Central memory CD4-positive, alpha-beta T cell (primary cell): Measurements from ENCODE around the gene TMED8.
"Not testable (repeated sequence)": the region's sequence is repeated elsewhere in the genome, so short reads cannot be mapped to it uniquely, and the experiment has no call there.

Experiments used
- DNase-seq: peaks from one replicate; pipeline ENCODE4 v3.0.0; 2022

The TMED8 gene

DNA sequence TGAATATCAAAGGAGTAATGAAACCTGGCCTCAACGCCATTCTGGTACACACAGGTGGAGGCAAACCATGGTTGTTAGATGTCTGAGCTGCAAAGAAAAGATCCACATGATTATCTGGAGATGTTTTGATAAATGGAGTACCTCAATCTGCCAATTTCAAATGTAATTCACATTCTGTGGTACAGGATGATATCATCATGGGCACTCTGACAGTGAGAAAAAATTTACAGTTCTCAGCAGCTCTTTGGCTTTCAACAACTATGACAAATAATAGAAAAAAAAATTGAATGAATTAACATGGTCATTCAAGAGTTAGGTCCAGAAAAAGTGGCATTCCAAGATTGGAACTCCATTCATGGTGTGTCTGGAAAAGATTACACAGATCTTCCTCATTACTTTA is 17.3 kb downstream of the TMED8 start:
- no peak for DNase-seq

DNA sequence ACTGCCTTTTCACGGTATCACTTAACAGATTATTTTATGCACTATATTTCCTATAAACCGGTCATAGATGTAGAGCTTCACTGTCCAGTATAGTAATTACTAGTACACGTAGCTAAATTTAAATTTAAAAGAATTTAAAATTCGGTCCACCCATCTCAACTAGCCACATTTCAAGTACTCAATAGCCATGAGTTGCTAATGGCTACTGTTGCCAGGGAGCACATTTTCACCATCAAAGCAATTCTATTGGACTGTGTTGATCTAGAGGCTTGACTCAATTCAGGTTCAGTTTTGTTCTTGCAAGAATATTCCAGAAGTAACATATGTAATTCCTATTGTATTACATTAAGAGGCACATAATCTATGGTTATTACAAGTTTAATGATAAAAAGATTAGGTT is 20.0 kb downstream of the TMED8 start:
- no peak for DNase-seq

DNA sequence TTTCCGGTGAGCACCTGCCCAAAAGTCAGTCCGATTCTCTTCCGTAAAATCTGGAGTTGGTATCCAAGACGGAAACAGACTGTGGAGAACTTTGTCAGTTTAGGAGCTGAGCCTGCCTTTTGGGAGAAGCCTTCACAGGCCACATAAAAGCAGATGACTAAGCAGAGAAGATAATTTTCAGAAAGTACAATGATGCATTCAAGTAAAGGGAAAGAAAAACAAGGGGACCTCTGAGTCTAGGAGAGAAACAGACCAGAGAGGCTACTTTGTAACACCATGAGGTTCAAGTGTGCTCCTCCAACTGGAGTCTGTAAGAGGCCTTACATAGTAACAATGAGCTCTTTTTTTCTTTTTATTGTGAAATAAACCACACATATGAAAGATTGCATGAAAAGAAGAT is 21.1 kb downstream of the TMED8 start:
- no peak for DNase-seq

DNA sequence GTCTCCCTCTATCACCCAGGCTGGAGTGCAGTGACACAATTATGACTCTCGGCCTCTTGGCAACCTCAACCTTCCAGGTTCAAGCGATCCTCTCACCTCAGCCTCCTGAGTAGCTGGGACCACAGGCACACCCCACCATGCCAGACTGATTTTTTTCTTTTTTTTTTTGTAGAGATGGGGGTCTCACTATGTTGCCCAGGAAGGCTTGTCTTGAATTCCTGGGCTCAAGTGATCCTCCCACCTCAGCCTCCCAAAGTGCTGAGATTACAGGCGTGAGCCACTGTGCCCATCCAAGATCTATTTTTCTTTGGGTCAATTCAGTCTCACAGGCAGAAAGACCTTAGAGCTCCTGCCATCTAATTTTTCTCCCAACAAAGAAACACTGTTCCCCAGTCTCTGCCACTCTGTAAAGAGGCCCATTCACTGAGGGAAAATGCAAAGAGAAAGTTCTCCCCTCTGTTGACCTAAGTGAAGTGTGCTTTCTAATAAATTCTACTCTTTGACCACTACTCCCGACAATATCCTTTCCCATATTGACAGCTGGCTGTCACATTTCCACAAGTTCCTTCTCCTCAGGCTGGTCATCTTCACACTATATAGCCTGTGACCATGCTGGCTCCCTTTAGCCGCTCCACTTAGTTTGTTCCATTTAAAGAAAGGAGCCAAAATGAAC is 23.3 kb downstream of the TMED8 start:
- DNase-seq, result no peak

DNA sequence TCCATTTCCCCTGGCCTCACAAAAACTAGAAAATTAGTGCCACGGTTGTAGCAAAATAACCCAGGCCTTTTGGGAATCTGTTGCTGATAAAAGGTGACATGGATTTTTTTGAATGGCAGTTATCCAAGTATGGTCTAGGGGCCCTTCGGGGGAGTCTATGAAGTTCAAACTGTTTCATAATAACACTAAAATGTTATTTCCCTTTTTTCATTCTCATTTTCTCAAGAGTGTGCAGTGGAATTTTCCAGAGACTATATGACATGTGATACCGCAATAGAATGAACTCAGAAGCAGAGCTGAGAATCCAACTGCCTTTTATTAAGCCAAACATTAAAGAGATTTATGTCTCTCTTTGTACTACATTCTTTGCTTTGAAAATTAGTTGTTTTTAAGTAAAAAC is 29.1 kb downstream of the TMED8 start:
- DNase-seq, result no peak

DNA sequence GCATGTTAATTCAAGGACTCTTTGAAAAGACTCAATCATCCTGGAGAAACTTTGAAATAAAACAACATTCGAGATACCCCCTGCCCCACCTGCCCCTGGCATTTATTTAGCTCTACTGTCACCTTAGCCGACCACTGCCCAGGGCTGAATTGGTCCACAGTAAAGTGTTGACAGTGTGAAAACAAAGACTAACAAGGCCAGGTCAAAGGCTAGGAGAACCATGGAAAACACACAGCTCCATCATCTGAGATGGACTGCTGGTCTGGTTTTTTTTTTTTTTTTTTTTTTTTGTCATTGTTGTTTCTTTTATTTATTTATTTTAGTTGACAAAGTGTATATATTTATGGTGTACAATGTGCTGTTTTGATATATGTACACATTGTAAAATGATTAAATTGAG is 30.4 kb downstream of the TMED8 start:
- DNase-seq, result no peak

DNA sequence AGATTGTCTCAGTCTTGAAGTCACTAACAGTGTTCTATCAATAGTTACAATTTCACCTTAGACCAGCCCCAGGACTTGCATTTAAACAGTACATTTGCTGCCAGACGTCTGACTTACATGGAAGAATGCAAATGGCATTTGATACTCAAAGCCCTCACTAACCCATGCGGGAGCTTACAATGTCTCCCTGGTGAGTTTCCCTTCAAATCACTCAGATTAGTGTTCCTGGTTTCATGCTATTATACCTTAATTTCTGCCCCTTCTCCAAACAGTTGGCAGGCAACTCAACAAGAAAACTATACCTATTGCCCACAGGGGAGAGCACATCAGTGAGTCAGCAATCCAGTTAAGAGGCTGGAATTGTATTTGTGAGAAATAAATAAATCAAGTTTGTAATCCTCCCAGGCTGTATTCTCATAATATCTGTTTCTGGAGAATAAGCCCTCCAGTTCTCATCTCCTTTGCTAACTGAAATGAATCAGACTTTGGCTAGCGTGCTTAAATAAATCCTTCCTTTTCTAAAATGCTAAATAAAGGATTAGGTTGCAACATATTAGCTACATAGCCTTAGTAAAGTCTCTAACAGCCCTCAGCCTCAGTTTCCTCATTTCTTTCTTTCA is 32.4 kb downstream of the TMED8 start:
- no peak for DNase-seq

DNA sequence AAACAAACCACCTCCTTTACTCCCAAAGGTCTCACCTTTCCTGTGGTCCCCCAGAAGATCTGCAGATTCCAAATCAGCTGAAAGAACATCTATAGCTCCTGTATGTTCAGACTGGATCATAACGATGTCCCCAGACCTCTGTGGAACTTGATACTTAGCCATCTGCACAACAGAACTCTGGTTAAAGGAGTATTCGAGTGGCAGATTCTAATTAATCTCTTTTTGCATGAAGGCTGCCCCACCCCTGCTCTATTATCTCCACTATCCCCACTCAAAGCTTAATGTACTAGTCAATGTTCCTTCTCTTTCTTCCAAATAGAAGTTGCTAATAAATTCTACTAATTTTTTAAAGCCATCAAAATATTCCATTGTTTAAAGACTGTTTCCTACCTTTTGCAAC is 33.2 kb downstream of the TMED8 start:
- DNase-seq, result no peak

DNA sequence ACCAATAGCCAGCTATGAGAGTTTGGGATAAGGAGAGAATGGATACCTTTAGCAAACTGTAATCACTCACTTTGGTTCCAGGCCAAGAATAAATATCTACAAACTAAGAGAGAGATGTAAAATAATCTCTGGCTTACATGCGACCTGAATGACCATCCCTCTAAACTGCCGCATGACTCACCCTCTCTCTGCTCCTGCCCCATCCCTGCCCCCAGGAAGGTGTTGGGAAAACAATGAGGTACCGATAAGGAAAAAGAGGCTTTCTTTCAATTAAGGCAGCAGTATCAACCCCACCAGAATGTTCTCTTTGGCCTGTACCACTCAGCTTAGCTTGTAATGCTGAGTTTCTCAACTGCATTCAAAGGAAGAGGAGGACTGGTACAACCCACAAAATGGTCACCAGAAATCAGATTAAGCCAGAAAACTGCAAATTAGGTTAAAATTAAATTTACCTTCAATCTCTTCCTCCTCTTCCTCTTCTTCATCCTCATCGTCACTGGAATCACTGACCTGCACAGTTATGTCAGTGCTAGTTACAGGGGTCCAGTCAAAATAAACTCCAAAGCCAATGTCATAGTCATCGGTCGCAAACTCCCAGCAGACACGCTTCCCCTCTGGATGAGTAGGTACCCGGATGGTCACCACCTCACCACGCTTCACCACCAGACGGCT is 34.0 kb downstream of the TMED8 start:
- DNase-seq, result no peak

DNA sequence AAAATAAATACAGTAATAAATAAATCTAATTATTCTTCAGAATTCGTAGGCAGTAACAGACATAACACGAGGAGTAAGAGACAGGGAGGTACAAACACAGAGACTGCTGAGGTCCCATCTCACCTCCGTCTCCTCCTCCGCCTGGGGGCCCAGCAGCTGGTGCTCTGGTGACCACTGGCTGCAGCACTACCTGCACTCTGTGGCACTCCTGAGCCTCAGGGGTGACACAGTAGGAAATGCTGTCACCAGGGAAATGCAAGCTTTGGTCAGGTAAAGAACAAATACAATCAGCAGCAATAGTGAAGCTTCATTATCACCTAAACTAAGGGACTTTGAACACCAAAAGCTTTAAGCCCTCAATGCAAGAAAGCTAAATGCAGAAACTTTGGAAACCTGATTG is 36.5 kb downstream of the TMED8 start:
- no peak for DNase-seq

DNA sequence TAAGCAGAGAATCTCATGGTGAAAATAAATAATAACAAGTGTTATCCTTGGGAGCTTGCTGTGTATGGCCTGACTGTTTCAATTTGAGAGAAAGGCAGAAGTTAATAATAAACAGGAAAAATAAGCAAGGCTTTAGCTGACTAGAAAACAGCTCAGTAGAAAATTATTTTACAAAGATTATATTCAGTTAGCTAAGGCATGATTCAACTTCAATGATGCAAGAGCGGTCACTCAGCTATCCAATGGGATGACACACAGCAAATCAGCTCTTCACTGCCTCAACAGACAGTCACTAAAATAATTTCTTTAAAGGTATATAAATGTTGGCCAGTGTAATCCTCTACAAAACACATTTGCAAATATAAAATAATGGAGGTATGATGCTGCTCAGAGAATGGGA is 37.5 kb downstream of the TMED8 start:
- no peak for DNase-seq

DNA sequence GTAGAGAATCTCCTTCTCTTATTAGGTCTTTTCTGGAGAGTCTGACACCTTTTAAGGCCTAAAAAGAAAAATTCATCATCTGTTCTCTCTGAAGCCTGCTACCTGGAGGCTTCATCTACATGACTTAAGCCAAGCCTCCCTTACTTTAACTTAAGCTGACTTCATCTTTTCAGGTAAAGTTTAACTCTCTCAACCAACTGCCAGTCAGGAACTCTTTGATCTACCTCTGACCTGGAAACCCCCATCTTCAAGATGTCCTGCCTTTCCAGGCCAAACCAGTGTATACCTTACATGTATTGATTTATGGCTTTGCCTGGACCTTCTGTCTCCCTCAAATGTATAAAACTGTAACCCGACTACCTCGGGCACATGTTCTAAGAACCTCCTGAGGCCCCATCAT is 38.6 kb downstream of the TMED8 start:
- no peak for DNase-seq

DNA sequence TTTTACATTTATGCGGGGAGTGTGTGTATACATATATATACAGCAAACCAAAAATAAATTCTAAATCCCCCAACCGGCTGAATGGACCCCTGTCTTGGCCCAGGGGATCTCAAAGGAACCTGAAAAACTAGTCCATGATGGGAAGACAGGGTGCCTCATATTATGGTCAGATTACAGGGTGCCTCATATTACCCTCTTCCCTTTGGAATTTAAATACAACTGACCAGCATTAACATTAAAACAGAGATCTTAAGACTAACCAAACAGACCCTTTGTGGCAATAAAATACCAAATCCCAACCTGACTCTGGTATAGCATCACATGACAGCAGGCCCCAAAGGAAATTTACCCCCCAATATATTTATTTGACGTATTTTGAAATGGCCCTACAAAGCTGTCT is 39.0 kb downstream of the TMED8 start:
- DNase-seq, result no peak

DNA sequence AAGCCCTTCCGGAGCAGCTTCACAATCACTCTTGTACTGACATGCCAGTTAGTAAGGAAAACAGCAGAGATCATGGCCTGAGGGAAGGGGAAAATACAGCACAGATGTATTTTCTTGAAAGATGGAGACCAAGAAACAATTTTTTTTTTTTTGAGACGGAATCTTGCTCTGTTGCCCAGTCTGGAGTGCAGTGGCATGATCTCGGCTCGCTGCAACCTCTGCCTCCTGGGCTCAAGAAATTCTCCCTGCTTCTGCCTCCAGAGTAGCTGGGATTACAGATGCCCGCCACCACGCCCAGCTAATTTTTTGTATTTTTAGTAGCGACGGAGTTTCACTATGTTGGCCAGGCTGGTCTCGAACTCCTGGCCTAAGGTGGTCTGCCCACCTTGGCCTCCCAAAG is 39.6 kb downstream of the TMED8 start:
- not testable (repeated sequence) for DNase-seq

DNA sequence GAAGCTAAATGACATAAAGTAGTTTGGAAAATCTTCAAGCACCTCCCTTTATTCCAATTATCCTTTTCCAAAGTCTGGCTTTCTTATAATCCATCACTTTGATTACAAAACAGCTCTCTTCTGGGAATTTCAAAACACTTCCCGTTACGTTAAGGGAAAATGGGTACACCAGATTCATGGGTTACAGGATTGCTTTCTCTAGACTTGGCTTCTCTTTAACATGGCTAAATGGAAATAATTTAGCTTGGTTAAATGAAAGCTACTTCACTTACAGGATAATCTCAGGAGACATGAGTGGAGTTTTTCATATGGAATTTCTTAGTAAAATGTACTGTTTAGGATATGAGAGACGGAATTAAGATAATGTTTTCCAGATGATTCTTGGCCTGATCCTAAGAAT is 41.3 kb downstream of the TMED8 start:
- DNase-seq, result no peak

DNA sequence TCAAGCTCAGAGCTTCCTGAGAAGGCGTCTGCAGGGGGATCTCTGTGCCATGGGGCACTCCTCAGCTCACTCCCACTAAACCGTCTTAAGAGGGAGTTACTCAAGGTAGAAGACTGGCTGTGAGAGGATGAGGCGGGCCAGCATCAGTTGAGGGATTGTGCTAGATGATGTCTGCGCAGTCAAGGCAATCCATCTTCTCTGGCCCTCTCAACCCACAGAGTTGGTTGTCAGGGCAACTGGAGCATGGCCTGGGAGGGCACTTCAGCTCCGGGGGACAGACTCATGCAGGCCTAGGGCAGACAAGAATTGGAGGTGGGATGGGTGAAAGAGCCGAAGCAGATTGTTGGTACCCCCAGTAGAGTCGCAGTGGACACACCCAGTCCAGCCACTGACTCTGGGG is 47.0 kb downstream of the TMED8 start:
- DNase-seq, result no peak

DNA sequence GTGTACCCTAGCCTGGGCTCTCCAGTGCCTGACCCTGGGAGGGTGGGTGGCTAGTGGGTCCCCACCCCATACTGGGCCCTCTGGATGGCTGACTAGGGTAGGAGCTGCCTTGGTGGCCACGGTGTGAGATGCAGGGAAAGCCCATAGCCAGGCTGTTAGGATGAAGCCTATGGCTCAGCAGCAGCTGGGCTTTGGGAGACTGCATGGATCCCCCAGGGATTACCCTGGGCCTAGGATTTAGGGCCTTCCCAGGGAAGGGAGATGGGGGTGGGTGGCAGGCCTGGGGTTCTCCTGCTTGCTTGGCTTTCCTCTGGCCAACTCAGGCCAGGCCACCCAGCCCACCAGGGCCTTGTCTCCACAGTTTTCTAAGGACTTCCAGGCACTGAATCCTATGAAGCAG is 49.8 kb downstream of the TMED8 start:
- DNase-seq, result no peak

DNA sequence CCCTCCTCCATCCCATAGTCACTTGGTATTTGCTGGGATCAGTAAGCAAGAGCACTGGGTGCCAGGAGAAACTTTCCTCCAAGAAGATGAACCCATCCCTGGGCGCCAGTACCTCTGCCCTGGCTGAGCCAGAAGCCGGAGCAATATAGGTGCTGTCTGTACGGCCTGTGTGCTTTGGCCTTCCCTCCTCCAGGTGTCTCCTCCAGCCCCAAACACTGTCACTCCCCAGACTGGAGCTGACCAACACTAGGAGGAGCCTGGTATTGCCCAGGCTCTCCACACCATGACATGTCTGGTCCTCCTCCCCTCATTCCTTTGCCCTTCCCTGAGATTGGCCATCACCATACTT is 51.2 kb downstream of the TMED8 start:
- DNase-seq, result no peak

DNA sequence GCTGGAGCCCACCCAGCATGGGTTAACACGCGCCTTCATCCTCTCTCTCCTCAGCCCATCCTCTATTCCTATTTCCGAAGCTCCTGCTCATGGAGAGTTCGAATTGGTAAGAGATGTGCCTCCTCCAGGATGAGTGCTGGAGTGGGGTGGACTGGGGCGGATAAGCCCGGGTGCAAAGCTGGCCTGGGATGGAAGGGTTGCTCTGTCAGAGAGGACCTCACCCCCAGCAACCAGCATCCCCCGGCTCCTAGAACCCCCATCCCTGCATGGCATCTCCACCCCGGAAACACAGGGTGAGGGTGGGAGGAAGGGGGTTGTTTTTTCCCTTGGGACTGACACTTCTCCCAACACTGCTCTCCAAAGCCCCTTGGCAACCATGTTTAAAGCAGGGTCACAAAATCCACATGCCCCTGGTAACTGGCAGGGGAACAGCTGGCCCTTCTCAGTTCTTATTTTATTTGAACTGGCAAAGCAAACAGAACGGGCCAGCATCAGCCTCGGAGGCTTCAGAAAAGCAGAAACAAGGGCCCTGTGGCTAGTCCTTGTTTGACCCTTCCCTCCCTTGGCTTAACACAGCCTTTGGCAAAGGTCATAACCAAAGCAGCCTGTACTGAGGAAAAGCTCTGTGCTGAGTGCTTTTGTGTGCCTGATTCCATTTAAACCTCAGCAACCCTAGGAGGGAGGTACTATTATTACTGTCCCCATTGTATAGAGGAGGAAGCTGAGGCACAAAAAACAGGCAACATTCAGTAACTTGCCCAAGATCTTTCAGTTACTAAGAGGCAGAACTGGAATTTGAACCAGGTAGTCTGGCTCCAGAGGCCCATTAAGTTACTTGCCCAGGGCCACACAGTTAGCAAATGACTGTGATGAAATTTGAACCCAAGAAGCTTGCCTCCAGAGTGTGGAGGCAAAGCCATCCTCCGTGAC is 51.8 kb downstream of the TMED8 start:
- no peak for DNase-seq

DNA sequence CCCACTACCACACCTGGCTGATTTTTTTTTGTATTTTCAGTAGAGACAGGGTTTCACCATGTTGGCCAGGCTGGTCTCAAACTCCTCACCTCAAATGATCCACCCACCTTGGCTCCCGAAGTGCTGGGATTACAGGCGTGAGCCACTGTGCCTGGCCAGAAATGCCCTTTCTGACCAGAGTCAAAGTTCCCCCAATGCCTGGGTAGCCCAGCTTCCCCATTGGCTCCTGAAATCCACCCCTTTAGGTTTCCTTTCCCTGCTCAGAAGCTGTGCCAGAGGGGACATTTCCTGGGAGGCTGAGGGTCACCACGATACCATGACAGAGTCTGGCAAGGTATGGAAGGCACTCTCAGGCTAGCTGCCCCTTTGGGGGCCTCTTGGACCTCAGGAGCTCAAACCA is 52.6 kb downstream of the TMED8 start:
- DNase-seq, result no peak

DNA sequence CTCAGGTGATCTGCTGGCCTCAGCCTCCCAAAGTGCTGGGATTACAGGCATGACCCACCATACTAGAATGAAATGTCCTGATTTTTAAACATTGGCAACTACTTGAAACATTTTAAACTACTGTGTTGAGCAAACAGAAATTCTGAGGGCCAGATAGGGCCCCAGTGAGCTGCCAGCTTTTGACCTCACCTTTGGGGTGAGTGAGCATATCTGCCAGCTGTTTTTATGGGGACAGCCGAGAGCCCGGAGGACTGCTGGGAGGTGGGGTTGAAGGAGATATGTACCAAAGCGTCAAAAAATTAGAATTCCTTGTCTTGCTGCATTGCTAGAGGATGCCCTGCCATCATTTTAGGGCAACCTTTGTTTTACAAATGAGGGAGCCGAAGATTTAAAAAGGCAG is 53.3 kb downstream of the TMED8 start:
- DNase-seq, result no peak

DNA sequence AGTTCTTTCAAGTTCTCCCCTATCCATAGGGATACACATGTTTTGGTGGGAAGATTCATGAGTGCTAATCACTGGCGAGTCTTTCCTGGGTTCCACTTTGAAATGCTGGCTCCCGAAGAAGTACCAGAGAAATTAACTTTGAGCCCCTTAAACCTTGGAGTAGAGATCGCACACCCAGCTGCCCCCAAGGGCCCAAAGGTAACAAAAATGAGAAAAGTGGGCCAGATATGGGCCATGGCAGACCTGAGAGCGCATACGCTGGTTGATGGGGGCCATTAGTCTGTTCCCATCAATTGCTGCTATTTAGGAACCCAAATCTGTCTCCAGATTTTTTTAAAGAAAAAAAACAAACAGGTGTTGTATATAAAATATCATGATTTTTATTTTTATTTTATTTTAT is 53.9 kb downstream of the TMED8 start:
- no peak for DNase-seq

DNA sequence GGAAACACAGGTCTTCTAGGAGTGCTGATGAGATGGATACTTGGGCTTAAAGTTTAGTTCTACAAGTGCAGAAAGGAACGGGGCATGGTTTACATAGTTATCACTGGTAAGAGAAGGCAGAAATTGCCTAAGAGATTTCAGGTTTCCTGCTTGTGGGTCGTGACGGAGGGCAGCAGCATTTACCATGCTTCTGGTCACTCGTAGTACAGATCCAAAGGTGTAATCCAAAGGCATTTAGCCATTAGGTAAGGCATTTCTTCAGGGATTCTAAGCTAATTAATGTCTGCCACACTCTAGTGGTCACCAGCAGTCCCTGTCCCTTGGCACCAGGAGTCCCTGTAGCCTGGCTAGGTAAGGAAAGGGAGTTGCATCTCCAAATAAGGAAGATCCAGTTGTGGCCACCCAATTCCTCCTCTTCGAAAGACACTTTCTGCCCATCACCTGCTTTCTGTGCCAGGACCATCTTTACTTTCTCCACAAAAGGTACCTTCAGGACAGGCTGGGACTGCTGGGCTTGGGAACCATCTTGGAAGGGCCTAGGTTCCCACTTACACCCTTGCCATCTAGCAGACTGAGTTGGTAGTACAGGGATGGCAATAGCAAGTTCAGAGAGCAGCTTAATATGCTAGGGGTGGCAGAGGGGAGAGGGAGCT is 54.5 kb downstream of the TMED8 start:
- DNase-seq, result no peak
